Osteoblast (primary cell): ENCODE results near the gene MTMR4. TPM values are rescaled to one million over a fixed set of nuclear protein-coding genes. Genes with fewer than 3 reads are reported as not detected.

Experiments
- DNase-seq: peaks from one replicate; pipeline ENCODE4 v3.0.0; 2011; ENCODE audit warnings: low spot score, mixed read lengths; ENCODE audit not compliant: insufficient read length; ENCODE audit errors: missing footprints
- H2AFZ ChIP-seq: 2 replicates; pipeline ENCODE4 v1.6.0; 2011; ENCODE audit warnings: mild to moderate bottlenecking, low read length
- H3K27ac ChIP-seq: 2 replicates; pipeline ENCODE4 v1.5.1; 2011; ENCODE audit warnings: mild to moderate bottlenecking, low read depth, low read length, moderate library complexity
- H3K27me3 ChIP-seq: 2 replicates; pipeline ENCODE4 v1.6.0; 2012; ENCODE audit warnings: mild to moderate bottlenecking, control low read depth, inconsistent platforms, low read length, moderate library complexity; ENCODE audit not compliant: insufficient read depth
- H3K36me3 ChIP-seq: 2 replicates; pipeline ENCODE4 v1.5.1; 2011; ENCODE audit warnings: mild to moderate bottlenecking, low read length, control low read depth, moderate library complexity; ENCODE audit not compliant: insufficient read depth
- H3K4me1 ChIP-seq: 2 replicates; pipeline ENCODE4 v1.5.1; 2011; ENCODE audit warnings: mild to moderate bottlenecking, low read length, control low read depth, moderate library complexity; ENCODE audit not compliant: insufficient read depth
- H3K4me2 ChIP-seq: 2 replicates; pipeline ENCODE4 v1.6.0; 2011; ENCODE audit warnings: mild to moderate bottlenecking, low read length; ENCODE audit not compliant: insufficient read depth
- H3K4me3 ChIP-seq: fragments of 200-600 bp; sonication (generic); 3 replicates; pipeline ENCODE4 v1.5.1; 2012; ENCODE audit warnings: mild to moderate bottlenecking, low read length, inconsistent platforms; ENCODE audit not compliant: insufficient read depth
- H3K79me2 ChIP-seq: 2 replicates; pipeline ENCODE4 v1.6.0; 2012; ENCODE audit warnings: mild to moderate bottlenecking, low read length, control low read depth, inconsistent platforms; ENCODE audit not compliant: insufficient read depth
- H3K9me3 ChIP-seq: 2 replicates; pipeline ENCODE4 v1.5.1; 2011; ENCODE audit warnings: low read depth, low read length, control low read depth
- H4K20me1 ChIP-seq: 2 replicates; pipeline ENCODE4 v1.6.0; 2012; ENCODE audit warnings: mild to moderate bottlenecking, low read length, control low read depth; ENCODE audit not compliant: insufficient read depth
- CTCF ChIP-seq: IDR thresholded peaks from 2 replicates; pipeline ENCODE4 v1.5.1; 2011; ENCODE audit warnings: mild to moderate bottlenecking, low read depth, low read length, moderate library complexity; ENCODE audit errors: extremely low read depth
- total RNA-seq: library from RNA; depleted of rRNA; stranded (reverse); fragments of >200 nt; gene quantifications from 2 replicates; pipeline ENCODE4 v1.2.3, GENCODE V29; 2012

Gene MTMR4
- total RNA-seq, 1 donor, result 51.4 TPM

- Histone ChIP-seq H3K4me2 (peak overlapping the region; percentile 87), H3K27ac (no peak overlapping the region), H3K79me2 (peaks cover 10% of the 10 kb centered on the region), H3K36me3 (peaks cover 21% of the 10 kb centered on the region), H3K4me1 (peaks cover 19% of the 10 kb centered on the region), H3K27me3 (no peaks in the 10 kb centered on the region), H2AFZ (peak overlapping the region; percentile 80), H3K4me3 (peak overlapping the region; percentile 77), H4K20me1 (peaks cover 10% of the 10 kb centered on the region), H3K9me3 (no peaks in the 10 kb centered on the region)
- no peak for TF ChIP-seq CTCF
- DNase-seq, result no peak
These were observed 326 bp upstream of the MTMR4 start for GRCh38 chr17:58514770-58515157.

- peaks cover 15% of the 10 kb centered on the region for H3K4me1 ChIP-seq
- H2AFZ ChIP-seq, result peak overlapping the region; percentile 80
- peaks cover 10% of the 10 kb centered on the region for H4K20me1 ChIP-seq
- no peak overlapping the region for H3K27ac ChIP-seq
- H3K79me2 ChIP-seq, result peaks cover 10% of the 10 kb centered on the region
- no peaks in the 10 kb centered on the region for H3K9me3 ChIP-seq
- peak overlapping the region; percentile 77 for H3K4me3 ChIP-seq
- no peaks in the 10 kb centered on the region for H3K27me3 ChIP-seq
- peaks cover 34% of the 10 kb centered on the region for H3K36me3 ChIP-seq
- no peak for TF ChIP-seq CTCF
- peak overlapping the region; percentile 87 for H3K4me2 ChIP-seq
- DNase-seq, result no peak
These were observed 1.0 kb downstream of the MTMR4 start for GRCh38 chr17:58513267-58513964.

- Histone ChIP-seq H3K36me3 (peaks cover 50% of the 10 kb centered on the region), H3K9me3 (no peaks in the 10 kb centered on the region), H3K4me3 (no peak overlapping the region), H3K27me3 (no peaks in the 10 kb centered on the region), H4K20me1 (peaks cover 10% of the 10 kb centered on the region), H3K79me2 (peaks cover 10% of the 10 kb centered on the region), H3K27ac (no peak overlapping the region), H3K4me1 (peaks cover 17% of the 10 kb centered on the region), H2AFZ (no peak overlapping the region), H3K4me2 (no peak overlapping the region)
- TF ChIP-seq CTCF, result no peak
- DNase-seq, result no peak
These were observed 4.4 kb downstream of the MTMR4 start for GRCh38 chr17:58510075-58510474.

- Histone ChIP-seq H3K4me1 (peaks cover 11% of the 10 kb centered on the region), H3K27me3 (no peaks in the 10 kb centered on the region), H3K36me3 (peaks cover 62% of the 10 kb centered on the region), H3K79me2 (peaks cover 4% of the 10 kb centered on the region), H3K27ac (peak overlapping the region; percentile 48), H4K20me1 (peaks cover 9% of the 10 kb centered on the region), H3K9me3 (no peaks in the 10 kb centered on the region), H3K4me2 (no peak overlapping the region), H2AFZ (no peak overlapping the region), H3K4me3 (no peak overlapping the region)
- no peak for DNase-seq
- no peak for TF ChIP-seq CTCF
These were observed 5.9 kb downstream of the MTMR4 start for GRCh38 chr17:58508341-58509067.
